HepG2 (cell line): ENCODE data around the gene KDM5A. TPM values are rescaled to one million over a fixed set of nuclear protein-coding genes. Genes with fewer than 3 reads are reported as not detected.

Source experiments
- ATF6 ChIP-seq: sonication (generic); formaldehyde crosslinking; conservative IDR thresholded peaks from 2 replicates; pipeline ENCODE4 v1.4.0; 2020; ENCODE audit warnings: missing genetic modification reagents
- EZH2 ChIP-seq: conservative IDR thresholded peaks from 2 replicates; pipeline ENCODE4 v1.6.1; 2012; ENCODE audit warnings: mild to moderate bottlenecking, low read depth, low read length, moderate library complexity
- KDM2A ChIP-seq: sonication (generic); formaldehyde crosslinking; IDR thresholded peaks from 2 replicates; pipeline ENCODE4 v1.4.0; 2020; ENCODE audit warnings: low read depth, missing genetic modification reagents, borderline replicate concordance
- KDM6A ChIP-seq: IDR thresholded peaks from 2 replicates; pipeline ENCODE4 v1.6.1; 2016; ENCODE audit warnings: low read depth
- MAF1 ChIP-seq: sonication (generic); formaldehyde crosslinking; IDR thresholded peaks from 2 replicates; pipeline ENCODE4 v1.5.0; 2020; ENCODE audit warnings: missing genetic modification reagents, borderline replicate concordance
- MLLT10 ChIP-seq: sonication (generic); formaldehyde crosslinking; IDR thresholded peaks from 2 replicates; pipeline ENCODE4 v1.4.0; 2020; ENCODE audit warnings: missing genetic modification reagents
- NCOA1 ChIP-seq: sonication (generic); formaldehyde crosslinking; IDR thresholded peaks from 2 replicates; pipeline ENCODE4 v1.9.0; 2021; ENCODE audit warnings: missing genetic modification reagents
- NFATC3 ChIP-seq: sonication (generic); formaldehyde crosslinking; IDR thresholded peaks from 2 replicates; pipeline ENCODE4 v1.5.1; 2020; ENCODE audit warnings: mild to moderate bottlenecking, missing genetic modification reagents
- NR2C2 ChIP-seq: sonication (generic); formaldehyde crosslinking; IDR thresholded peaks from 2 replicates; pipeline ENCODE4 v1.4.0; 2020; ENCODE audit warnings: missing genetic modification reagents, mild to moderate bottlenecking, moderate library complexity, borderline replicate concordance
- NR2F2 ChIP-seq: IDR thresholded peaks from 2 replicates; pipeline ENCODE4 v1.6.1; 2012; ENCODE audit warnings: low read depth, inconsistent platforms, borderline replicate concordance
- NR3C1 ChIP-seq: sonication (generic); formaldehyde crosslinking; IDR thresholded peaks from 2 replicates; pipeline ENCODE4 v1.4.0; 2020; ENCODE audit warnings: missing genetic modification reagents
- POLR2A ChIP-seq, 2 experiments: IDR thresholded peaks; 2 replicates each; pipeline ENCODE4 v1.6.1; 2011; ENCODE audit warnings: low read depth in 2 of 2, low read length in 2 of 2, mild to moderate bottlenecking in 1 of 2, moderate library complexity in 1 of 2; ENCODE audit not compliant: insufficient read depth in 1 of 2
- POLR2G ChIP-seq: fragments of 200-400 bp; formaldehyde crosslinking; IDR thresholded peaks from 2 replicates; pipeline ENCODE4 v1.6.1; 2018; ENCODE audit warnings: mild to moderate bottlenecking, low read depth, low read length, moderate library complexity
- SIX4 ChIP-seq: sonication (generic); formaldehyde crosslinking; IDR thresholded peaks from 2 replicates; pipeline ENCODE4 v1.4.0; 2020; ENCODE audit warnings: missing genetic modification reagents
- ZC3H13 ChIP-seq: sonication (generic); formaldehyde crosslinking; IDR thresholded peaks from 2 replicates; pipeline ENCODE4 v1.8.1; 2023; ENCODE audit warnings: mild to moderate bottlenecking, missing genetic modification reagents, moderate library complexity
- ZNF136 ChIP-seq: sonication (generic); formaldehyde crosslinking; IDR thresholded peaks from 2 replicates; pipeline ENCODE4 v1.8.1; 2022; ENCODE audit warnings: low read depth, mild to moderate bottlenecking, moderate library complexity, missing genetic modification reagents
- ZNF224 ChIP-seq: sonication (generic); formaldehyde crosslinking; IDR thresholded peaks from 2 replicates; pipeline ENCODE4 v1.5.0; 2020; ENCODE audit warnings: mild to moderate bottlenecking, missing genetic modification reagents
- ZNF253 ChIP-seq: sonication (generic); formaldehyde crosslinking; IDR thresholded peaks from 2 replicates; pipeline ENCODE4 v1.8.0; 2022; ENCODE audit warnings: mild to moderate bottlenecking, missing genetic modification reagents, borderline replicate concordance
- ZNF713 ChIP-seq: sonication (generic); formaldehyde crosslinking; IDR thresholded peaks from 2 replicates; pipeline ENCODE4 v1.4.0; 2020; ENCODE audit warnings: mild to moderate bottlenecking, missing genetic modification reagents
- ZSCAN30 ChIP-seq: sonication (generic); formaldehyde crosslinking; IDR thresholded peaks from 2 replicates; pipeline ENCODE4 v1.5.0; 2020; ENCODE audit warnings: mild to moderate bottlenecking, missing genetic modification reagents
- polyA plus RNA-seq, 8 experiments: library from polyadenylated mRNA; depleted of rRNA in 3 of 8; stranded (reverse) in 7 of 8; unstranded in 1 of 8; fragments of >200 nt; fragmentation: Illumina TruSeq in 4 of 8; extraction: Trizol in 4 of 8; gene quantifications; 2 replicates each; pipeline versions ENCODE4 v1.2.1 to v1.2.3, GENCODE V29; 2011 to 2016; ENCODE audit warnings: low read depth in 4 of 8, missing spikeins in 1 of 8, mixed read lengths in 1 of 8; ENCODE audit not compliant: insufficient read depth in 1 of 8
- total RNA-seq, 5 experiments: library from RNA; depleted of rRNA; stranded (reverse); fragments of >200 nt; fragmentation: Illumina TruSeq; extraction: Trizol; gene quantifications; 2 replicates each; pipeline ENCODE4 v1.2.3, GENCODE V29; 2016; ENCODE audit warnings: low read depth in 1 of 5
- TF ChIP-seq, protein P1 (sequence below), 2 experiments: sonication (generic) in 1 of 2; formaldehyde crosslinking in 1 of 2; IDR thresholded peaks; 2 replicates each; pipeline versions ENCODE4 v1.4.0 to v1.6.1; 2018 to 2020; ENCODE audit warnings: missing genetic modification reagents in 2 of 2, borderline replicate concordance in 1 of 2, low read depth in 1 of 2, mild to moderate bottlenecking in 1 of 2, missing biosample characterization in 1 of 2
- TF ChIP-seq, protein P2 (sequence below): sonication (generic); formaldehyde crosslinking; IDR thresholded peaks from 2 replicates; pipeline ENCODE4 v1.8.0; 2022; ENCODE audit warnings: missing genetic modification reagents, mild to moderate bottlenecking, borderline replicate concordance
- TF ChIP-seq, protein P3 (sequence below): IDR thresholded peaks from 2 replicates; pipeline ENCODE4 v1.6.1; 2018; ENCODE audit warnings: missing genetic modification reagents, mild to moderate bottlenecking, missing compliant biosample characterization

KDM5A gene
- total and polyA plus RNA-seq, 2 of the 13 experiments (the other 11 are each of a cell fraction or from before 2014, with no cell fraction given): 12.0 to 29.2 TPM

- peak; percentile 66; the same call in 1 of the 2 replicates for TF ChIP-seq ZC3H13
- no peak for TF ChIP-seq ZNF136 (CRISPR knock-in tag)
- TF ChIP-seq, protein P1, sequence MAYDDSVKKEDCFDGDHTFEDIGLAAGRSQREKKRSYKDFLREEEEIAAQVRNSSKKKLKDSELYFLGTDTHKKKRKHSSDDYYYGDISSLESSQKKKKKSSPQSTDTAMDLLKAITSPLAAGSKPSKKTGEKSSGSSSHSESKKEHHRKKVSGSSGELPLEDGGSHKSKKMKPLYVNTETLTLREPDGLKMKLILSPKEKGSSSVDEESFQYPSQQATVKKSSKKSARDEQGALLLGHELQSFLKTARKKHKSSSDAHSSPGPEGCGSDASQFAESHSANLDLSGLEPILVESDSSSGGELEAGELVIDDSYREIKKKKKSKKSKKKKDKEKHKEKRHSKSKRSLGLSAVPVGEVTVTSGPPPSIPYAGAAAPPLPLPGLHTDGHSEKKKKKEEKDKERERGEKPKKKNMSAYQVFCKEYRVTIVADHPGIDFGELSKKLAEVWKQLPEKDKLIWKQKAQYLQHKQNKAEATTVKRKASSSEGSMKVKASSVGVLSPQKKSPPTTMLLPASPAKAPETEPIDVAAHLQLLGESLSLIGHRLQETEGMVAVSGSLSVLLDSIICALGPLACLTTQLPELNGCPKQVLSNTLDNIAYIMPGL (CRISPR knock-in tag; IDR thresholded peaks at IDR 0.05; ENCODE audit: borderline replicate concordance in 1 of 2, low read depth in 1 of 2): peak; percentile 81 to 86; a peak in 3 of 4 replicates
- TF ChIP-seq NR2F2: no peak
- 0 out of 2 replicates have a peak, but pooled peaks have one; percentile 14 for TF ChIP-seq KDM6A
- no peak for TF ChIP-seq ZNF253 (CRISPR knock-in tag)
- TF ChIP-seq EZH2: no peak
- TF ChIP-seq, protein P2, sequence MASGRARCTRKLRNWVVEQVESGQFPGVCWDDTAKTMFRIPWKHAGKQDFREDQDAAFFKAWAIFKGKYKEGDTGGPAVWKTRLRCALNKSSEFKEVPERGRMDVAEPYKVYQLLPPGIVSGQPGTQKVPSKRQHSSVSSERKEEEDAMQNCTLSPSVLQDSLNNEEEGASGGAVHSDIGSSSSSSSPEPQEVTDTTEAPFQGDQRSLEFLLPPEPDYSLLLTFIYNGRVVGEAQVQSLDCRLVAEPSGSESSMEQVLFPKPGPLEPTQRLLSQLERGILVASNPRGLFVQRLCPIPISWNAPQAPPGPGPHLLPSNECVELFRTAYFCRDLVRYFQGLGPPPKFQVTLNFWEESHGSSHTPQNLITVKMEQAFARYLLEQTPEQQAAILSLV (CRISPR knock-in tag): 0 out of 2 replicates have a peak, but pooled peaks have one; percentile 49
- no peak for TF ChIP-seq MLLT10 (CRISPR knock-in tag)
- no peak for TF ChIP-seq ATF6 (CRISPR knock-in tag)
- TF ChIP-seq KDM2A (CRISPR knock-in tag): peak; percentile 95
- peak; percentile 76 to 85; a peak in 3 of 4 replicates for TF ChIP-seq POLR2A (IDR thresholded peaks at IDR 0.05; ENCODE audit: insufficient read depth in 1 of 2, low read depth in 2 of 2, low read length in 2 of 2)
- no peak for TF ChIP-seq SIX4
- TF ChIP-seq ZNF224: no peak
- TF ChIP-seq NR2C2: peak; percentile 99
- TF ChIP-seq POLR2G: peak; percentile 85
- TF ChIP-seq, protein P3, sequence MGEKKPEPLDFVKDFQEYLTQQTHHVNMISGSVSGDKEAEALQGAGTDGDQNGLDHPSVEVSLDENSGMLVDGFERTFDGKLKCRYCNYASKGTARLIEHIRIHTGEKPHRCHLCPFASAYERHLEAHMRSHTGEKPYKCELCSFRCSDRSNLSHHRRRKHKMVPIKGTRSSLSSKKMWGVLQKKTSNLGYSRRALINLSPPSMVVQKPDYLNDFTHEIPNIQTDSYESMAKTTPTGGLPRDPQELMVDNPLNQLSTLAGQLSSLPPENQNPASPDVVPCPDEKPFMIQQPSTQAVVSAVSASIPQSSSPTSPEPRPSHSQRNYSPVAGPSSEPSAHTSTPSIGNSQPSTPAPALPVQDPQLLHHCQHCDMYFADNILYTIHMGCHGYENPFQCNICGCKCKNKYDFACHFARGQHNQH (CRISPR knock-in tag): peak; percentile 82; the same call in 1 of the 2 replicates
- TF ChIP-seq NFATC3 (CRISPR knock-in tag): no peak
- 0 out of 2 replicates have a peak, but pooled peaks have one; percentile 38 for TF ChIP-seq MAF1 (CRISPR knock-in tag)
- no peak for TF ChIP-seq ZNF713 (CRISPR knock-in tag)
- TF ChIP-seq NCOA1 (CRISPR knock-in tag): 0 out of 2 replicates have a peak, but pooled peaks have one; percentile 12
- TF ChIP-seq ZSCAN30 (CRISPR knock-in tag): no peak
- TF ChIP-seq NR3C1 (CRISPR knock-in tag): no peak
These were observed at the start of gene KDM5A (continued) for GRCh38 chr12:389142-390096.
